ENCODE data around the gene EXOC4.

EXOC4 gene

GRCh38 chr7:134065415-134065814 is 812.5 kb downstream of the EXOC4 start:
- H3K4me3 ChIP-seq (ENCODE audit: low read depth, low read length): no peak overlapping the region
- no peak for TF ChIP-seq CTCF (IDR thresholded peaks at IDR 0.05; ENCODE audit: borderline replicate concordance, insufficient read depth, low read depth, low read length)

- H3K4me3 ChIP-seq (ENCODE audit: low read depth, low read length): no peak overlapping the region
- no peak for TF ChIP-seq CTCF (IDR thresholded peaks at IDR 0.05; ENCODE audit: borderline replicate concordance, insufficient read depth, low read depth, low read length)
Observed at GRCh38 chr7:134067164-134067563, 814.3 kb downstream of the EXOC4 start.

GRCh38 chr7:134068670-134069069 is 815.8 kb downstream of the EXOC4 start:
- no peak overlapping the region for H3K4me3 ChIP-seq (ENCODE audit: low read depth, low read length)
- TF ChIP-seq CTCF (IDR thresholded peaks at IDR 0.05; ENCODE audit: borderline replicate concordance, insufficient read depth, low read depth, low read length): no peak

GRCh38 chr7:134069187-134069586 is 816.3 kb downstream of the EXOC4 start:
- H3K4me3 ChIP-seq (ENCODE audit: low read depth, low read length): no peak overlapping the region
- TF ChIP-seq CTCF (IDR thresholded peaks at IDR 0.05; ENCODE audit: borderline replicate concordance, insufficient read depth, low read depth, low read length): no peak

- no peak overlapping the region for H3K4me3 ChIP-seq (ENCODE audit: low read depth, low read length)
- no peak for TF ChIP-seq CTCF (IDR thresholded peaks at IDR 0.05; ENCODE audit: borderline replicate concordance, insufficient read depth, low read depth, low read length)
Observed at GRCh38 chr7:134070673-134071072, 817.8 kb downstream of the EXOC4 start.

- no peak for TF ChIP-seq CTCF (IDR thresholded peaks at IDR 0.05; ENCODE audit: borderline replicate concordance, insufficient read depth, low read depth, low read length)
- H3K4me3 ChIP-seq (ENCODE audit: low read depth, low read length): no peak overlapping the region
Observed at GRCh38 chr7:134071355-134072331, 818.8 kb downstream of the EXOC4 start.

GRCh38 chr7:134073276-134073675 is 820.4 kb downstream of the EXOC4 start:
- H3K4me3 ChIP-seq (ENCODE audit: low read depth, low read length): no peak overlapping the region
- TF ChIP-seq CTCF (IDR thresholded peaks at IDR 0.05; ENCODE audit: borderline replicate concordance, insufficient read depth, low read depth, low read length): no peak
